Gastrocnemius medialis (tissue), 4 donors: ENCODE data around the gene PFKM.

Source experiments
- CTCF ChIP-seq, 5 experiments: fragments of 450-650 bp in 3 of 5; fragments of 200-600 bp in 2 of 5; sonication (generic) in 2 of 5; IDR thresholded peaks in 4 of 5; conservative IDR thresholded peaks in 1 of 5; 1 replicate in 4 of 5; 2 replicates in 1 of 5; pipeline ENCODE4 v1.5.1; 2016 to 2019; ENCODE audit warnings: antibody characterized with exemption in 5 of 5, mild to moderate bottlenecking in 3 of 5, moderate library complexity in 3 of 5
- POLR2A ChIP-seq, 2 donors: fragments of 450-650 bp; IDR thresholded peaks; one replicate each; pipeline ENCODE4 v1.6.1; 2017; ENCODE audit warnings: antibody characterized with exemption in 2 of 2, mild to moderate bottlenecking in 2 of 2, moderate library complexity in 2 of 2

GRCh38 chr12:48126953-48127630 lies 7.9 kb downstream of the PFKM start:
- TF ChIP-seq CTCF (IDR thresholded peaks at IDR 0.05 in 4 of 5, conservative IDR thresholded peaks at IDR 0.05 in 1 of 5) = no peak
- TF ChIP-seq POLR2A (IDR thresholded peaks at IDR 0.05) = peak in 1 of 2 donors; percentile 51
